ENCODE measurements around the gene HLA-DPA1.
A peak's percentile ranks its signal among the peaks of the same experiment; 100 is the strongest.
"Not testable (repeated sequence)": the region's sequence is repeated elsewhere in the genome, so short reads cannot be mapped to it uniquely, and the experiment has no call there.

Gene HLA-DPA1

DNA sequence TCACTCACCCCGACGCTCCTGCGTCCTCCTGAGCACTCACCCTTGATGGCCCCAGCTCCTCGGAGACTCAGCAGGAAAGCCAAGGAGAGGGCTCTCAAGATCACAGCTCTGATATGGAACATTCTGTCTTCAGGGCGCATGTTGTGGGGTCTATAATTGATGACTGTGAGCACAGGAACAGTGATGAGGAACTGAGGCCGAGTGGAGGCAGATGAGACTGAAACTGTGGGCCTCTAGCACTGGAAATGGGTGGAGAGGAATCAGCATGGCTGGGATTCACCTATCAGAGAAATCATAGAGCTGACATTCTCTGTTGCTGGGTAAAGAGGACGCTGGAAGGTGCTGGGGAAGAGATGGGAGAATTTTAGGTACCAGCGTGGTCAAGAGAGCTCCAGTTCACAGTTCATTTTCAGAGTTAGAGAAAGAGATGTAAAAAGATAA, at the start of gene HLA-DPA1:
Gene HLA-DPA1 (minus strand): TSS at position 219 of the 441 bp plus-strand sequence.
- peak; percentile 66 for DNase-seq (ENCODE audit: low spot score)

DNA sequence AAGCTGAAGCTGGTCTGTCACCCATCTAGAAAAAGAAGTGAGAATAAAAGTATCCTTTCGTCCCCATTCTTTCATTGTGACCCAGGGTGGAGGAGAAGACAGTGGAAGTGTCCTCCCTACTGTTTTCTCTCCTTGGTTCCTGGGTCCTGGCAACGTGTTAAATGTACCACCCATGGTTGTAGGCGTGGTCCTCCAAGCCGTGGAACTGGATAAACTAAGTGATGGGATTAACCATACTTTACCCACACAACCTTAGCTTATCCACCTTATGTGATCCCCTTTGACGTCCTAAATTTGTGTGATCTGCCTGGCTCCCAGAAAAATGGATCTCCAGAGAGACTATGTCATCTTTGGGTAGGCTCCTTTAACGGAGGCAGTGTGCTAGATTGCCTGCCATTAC, 49.7 kb upstream of the HLA-DPA1 start:
- no peak for DNase-seq (ENCODE audit: low spot score)

DNA sequence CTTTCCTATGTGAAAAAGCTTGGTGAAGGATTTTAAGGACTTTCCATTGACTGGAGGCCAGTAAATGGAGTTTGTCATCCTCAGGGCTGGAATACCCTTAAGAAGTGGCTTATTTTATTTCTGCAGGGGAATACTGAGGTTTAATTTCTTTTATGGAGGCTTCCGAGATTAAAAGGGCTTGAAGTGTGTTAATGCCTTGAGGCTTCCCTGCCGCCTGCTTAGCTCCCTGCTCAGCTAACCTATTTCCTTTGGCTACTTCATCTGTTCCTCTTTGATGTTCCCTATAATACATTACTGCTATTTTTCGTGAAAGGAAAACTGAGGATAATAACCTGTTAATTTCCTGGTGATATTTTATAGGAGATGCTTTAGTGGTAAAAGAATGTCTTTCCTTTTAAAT, 46.6 kb upstream of the HLA-DPA1 start:
- DNase-seq (ENCODE audit: low spot score): no peak

DNA sequence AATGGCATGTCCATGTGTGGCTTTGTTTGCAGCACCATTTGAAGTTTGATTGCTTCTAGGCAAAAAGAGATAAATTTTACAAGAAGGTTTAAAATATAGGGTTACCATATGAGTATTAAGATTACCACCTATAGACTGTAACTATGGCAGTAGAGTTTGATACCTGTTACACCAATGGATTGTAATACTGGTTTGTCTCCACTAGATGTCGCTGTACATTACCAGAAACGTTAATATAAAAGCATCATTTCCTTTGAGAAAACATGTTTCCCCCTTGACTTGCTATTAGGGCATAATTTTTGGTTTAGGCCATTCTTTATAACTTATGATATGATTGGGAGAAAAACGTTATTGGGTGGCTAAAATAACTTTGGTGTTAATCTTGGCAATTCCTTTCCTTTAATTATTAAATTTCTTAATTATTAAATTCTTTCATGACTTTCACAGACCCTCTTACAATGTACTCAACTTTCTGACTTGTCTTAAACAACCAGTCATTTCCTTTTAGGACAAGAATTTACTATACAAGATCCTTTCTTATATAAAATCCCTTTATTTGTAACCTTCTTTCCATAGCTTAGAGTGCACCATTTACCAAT, 45.2 kb upstream of the HLA-DPA1 start:
- DNase-seq (ENCODE audit: low spot score): peak; percentile 74

DNA sequence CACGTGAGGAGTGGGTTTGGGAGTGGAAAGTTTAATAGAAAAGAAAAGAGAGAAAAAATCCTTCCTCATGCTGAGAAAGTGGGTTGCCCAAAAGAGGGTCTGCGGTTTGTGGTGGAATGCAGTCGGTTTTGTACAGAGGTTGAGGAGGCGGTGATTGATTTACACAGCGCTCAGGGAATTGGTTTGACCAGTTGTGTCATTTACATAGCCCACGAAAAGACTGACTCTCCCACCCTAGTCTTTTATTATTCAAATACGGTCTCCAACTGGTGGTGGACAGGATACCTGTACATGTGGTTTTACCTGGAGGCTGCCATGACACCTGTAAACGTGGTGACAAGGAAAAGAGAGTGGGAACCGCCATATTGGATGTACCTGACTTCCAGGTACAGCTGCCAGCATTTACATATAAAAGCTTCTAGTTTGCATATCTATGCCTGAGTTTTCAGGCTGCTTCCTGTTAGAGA, 44.4 kb upstream of the HLA-DPA1 start:
- no peak for DNase-seq (ENCODE audit: low spot score)

DNA sequence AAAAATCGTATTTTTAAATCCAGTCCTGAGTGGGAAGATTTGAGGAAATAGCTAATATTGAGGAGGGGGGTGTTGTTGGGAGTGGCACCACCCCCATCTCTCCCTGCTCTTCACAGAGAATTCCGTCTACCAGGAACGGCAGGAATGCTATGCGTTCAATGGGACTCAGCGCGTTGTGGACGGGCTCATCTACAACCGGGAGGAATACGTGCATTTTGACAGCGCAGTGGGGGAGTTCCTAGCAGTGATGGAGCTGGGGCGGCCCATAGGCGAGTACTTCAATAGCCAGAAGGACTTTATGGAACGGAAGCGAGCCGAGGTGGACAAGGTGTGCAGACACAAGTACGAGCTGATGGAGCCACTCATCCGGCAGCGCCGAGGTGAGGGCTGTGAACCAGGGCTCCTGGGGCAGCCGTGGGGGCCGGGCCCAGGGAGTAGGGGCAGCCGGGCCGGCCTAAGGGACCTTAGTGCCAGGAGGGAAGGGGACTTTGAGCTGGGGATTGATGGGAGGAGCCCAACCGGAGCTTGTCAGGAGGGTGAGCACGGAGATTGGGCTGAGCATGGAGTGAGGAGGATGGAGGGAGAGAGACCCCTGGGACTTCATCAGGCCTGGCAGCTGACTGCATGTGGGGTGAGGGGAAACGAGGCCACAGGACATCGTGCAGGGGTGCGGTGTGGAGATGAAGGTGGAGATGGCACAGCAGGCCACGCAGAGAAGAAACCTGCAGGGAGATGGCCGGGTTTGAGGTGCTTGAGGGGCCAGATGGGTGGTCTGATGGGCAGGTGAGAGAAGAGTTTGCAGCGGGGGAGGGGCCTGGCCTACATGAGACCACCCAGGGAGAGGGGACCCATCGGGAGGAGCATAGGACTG, 43.6 kb upstream of the HLA-DPA1 start:
- no peak for DNase-seq (ENCODE audit: low spot score)

DNA sequence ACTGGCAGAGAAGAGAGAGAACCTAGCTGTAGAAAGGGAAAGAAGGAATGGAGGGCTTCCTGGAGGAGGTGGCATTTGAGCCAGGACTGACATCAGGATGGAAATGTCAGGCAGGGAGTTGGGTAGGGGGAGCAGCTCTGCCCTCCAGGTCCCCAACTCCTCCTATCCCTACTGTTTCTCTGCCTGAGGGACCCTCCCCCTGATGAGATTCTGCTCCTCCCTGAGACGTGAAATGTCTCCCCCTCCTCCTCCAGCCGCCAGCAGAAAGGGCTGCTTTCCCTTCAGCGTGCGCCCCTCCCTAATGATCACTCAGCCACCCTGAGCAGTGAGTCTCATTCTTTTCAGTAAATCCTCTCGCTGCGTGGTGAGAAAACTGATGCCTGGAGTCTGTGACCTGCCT, 43.0 kb upstream of the HLA-DPA1 start:
- no peak for DNase-seq (ENCODE audit: low spot score)

DNA sequence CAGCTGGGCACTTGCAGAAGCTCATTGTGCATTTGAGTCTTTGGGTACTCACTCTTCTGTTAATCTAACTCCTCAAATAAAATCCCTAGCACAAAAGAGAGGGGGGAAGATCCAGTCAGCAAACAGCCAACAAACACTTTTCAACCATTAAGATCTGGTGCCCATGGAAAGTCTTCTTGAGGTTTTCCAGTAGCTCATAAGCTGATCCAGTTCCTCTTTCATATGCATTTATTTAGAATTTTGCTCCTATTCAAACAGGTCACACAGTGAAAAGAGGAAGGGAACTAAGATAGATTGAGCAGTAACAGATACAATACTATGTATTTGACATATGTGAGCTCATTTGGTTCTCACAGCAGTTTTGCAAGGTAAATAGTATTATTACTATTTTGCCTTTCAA, 41.0 kb upstream of the HLA-DPA1 start:
- no peak for DNase-seq (ENCODE audit: low spot score)

DNA sequence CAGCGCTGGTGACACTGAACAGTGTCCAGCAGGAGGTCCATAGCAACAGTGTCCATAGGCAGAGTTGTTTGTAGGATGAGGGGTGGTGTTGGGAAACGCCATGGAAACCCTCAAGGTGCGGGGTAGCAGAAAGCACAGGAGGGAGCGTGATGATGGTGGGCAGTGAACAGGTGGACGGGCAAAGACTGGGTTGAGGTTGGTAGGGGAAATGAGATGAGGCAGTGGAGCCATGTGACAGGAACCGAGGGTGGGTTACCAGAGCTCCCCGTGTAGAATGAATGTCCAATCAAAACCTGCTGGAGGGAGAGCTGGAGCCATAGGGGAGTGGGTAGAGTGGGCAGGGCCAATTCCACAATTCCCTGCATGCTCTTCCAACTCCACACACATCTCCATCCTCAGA, 40.3 kb upstream of the HLA-DPA1 start:
- DNase-seq (ENCODE audit: low spot score): no peak

DNA sequence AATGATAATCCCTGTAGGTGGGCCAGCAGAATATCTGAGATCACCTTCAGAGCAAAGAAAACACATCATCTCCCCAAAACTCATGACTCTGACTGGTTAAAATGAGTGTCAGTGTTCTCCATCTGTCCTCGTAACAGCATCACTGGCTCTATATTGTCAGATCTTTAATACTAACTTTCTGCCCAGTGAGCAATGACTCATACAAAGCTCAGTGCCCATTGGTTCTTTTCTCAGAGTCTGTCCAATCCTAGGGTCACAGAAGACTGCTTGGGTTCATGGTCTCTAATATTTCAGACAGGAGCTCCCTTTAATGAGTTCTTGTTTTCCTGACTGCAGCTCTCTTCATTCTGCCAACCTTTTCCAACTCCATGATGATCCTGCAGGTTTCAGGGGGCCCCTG, 38.7 kb upstream of the HLA-DPA1 start:
- peak; percentile 60 for DNase-seq (ENCODE audit: low spot score)

DNA sequence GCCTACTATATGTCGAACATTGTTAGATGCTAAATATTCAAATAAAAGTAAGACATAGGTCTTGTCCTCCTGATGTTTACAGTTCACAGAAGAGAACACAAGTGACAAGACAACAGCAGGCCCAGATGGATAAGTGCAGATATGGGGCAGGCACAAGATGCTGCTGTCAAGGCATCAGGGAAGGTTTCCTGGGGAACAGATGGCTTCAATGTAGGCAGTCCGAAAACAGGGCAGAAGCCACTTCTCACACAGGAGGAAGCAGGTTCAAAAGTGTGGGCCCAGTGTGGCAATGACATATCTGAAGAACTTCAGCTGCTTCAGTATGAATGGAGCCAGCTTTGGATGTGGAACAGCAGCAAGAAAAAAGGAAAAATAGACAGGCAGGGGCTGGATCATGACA, 34.9 kb upstream of the HLA-DPA1 start:
- no peak for DNase-seq (ENCODE audit: low spot score)

DNA sequence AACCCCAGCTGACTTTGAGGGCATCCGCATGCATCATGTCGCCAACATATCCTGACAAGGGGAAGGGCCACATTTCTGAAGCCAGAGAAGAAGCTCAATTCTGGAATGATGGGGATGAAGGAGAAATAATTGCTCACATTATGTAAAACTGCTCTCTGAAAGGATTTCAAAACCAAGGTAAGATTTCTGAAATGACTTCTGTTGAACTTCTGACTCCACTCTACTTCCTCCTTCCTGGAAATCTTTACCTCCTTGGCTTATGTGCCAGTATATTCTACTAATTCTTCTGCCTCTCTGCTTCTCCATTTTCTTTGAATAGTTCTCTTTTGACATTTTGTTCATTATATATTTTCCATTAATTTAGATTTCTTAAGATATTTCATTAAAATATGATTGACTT, 34.2 kb upstream of the HLA-DPA1 start:
- no peak for DNase-seq (ENCODE audit: low spot score)

DNA sequence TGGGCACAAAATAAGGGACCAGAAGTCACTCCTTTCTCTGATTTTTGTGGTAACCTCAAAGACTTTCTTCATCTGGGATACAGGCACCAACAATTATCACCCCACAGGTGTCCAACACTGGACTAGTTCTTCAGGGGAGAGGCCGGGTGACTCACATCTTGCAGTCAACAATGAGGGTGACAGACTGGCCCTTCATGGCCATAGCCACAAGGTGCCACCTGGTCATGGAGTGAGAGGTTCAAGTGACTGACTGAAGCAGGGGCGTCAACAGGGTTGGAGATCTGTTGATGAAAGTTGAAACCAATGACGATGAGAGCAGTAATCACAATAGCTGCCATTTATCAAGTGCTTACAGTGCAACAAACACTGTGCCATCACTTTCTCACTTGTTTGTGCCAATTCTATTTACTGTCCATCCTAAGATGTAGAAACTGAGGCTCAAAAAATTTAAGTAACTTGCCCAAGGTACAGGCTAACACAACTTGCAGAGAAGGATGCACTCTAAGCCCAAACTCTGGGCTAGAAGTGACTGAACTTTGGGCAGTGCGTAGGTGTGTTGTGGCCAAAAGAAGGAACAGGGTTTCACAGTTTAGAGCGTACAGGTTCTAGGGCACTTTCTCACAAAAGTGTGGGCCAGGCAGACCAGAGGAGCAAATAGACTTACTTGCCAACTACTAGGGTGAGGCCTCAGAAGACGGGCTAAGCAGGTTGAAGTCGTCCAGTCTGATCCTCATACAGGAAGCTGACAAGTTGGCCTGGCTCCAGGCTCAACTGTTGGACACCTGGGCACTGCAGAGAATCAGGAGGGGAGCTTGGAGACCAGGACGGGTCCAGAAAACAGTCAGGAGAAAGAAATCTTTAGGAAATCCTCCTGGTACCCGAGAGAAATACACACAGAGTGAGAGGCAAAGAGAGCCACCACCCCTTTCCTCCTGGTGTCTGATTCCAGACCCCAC, 32.7 kb upstream of the HLA-DPA1 start:
- DNase-seq (ENCODE audit: low spot score): no peak

DNA sequence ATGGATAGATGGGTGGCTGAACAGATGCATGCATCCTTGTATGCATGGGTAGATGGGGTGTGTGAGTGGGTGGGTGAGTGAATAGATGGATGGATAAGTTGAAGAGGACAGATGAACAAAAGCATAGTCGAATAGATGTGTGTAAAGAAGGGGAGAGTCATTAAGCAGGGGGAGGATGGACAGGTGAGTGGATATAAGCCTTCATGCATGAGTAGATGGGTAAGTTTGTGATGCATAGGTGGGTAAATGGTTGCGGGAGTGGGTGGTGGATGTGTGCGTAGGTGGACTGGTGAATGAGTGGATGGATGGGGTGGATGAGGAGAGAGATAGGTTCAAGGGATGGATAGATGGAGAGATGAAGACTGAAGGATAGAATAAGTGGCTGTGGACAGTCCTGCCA, 31.9 kb upstream of the HLA-DPA1 start:
- no peak for DNase-seq (ENCODE audit: low spot score)

DNA sequence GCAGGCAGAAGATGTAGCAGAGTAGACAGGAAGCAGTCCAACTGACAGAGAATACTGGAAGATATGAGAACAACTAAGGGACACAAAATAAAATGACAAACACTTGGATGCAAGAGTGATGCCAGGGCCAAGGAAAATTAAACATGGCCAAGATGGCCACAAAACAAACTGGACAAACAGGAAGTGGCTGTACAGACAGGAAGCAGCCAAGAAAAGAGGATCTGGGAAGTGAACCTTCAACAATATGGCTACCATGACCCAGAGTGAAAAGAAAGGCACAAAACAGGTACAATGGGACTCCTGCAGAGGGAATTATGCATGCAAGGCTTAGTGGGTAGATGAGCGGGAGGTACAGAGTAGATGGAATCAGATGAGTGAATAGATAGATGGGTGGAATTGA, 31.4 kb upstream of the HLA-DPA1 start:
- DNase-seq (ENCODE audit: low spot score): no peak

DNA sequence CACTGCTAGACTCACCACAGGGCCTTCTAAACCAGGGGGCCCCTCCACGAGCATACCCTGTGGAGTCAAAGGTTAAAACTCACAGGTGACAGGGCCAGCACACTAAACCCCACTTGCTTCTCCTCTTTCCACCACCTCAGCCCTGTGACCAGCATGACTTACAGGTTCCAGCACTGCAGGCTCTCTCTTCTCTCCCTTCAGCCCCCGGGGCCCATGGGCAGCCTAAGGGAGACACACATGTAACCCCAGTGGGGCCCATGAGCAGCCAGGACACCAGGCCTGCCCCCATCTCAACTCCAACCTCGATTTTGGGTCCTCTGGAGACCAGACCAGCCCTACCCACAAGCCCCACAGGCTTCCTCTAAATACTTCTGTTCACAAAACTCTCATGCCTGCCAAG, 30.3 kb upstream of the HLA-DPA1 start:
- no peak for DNase-seq (ENCODE audit: low spot score)

DNA sequence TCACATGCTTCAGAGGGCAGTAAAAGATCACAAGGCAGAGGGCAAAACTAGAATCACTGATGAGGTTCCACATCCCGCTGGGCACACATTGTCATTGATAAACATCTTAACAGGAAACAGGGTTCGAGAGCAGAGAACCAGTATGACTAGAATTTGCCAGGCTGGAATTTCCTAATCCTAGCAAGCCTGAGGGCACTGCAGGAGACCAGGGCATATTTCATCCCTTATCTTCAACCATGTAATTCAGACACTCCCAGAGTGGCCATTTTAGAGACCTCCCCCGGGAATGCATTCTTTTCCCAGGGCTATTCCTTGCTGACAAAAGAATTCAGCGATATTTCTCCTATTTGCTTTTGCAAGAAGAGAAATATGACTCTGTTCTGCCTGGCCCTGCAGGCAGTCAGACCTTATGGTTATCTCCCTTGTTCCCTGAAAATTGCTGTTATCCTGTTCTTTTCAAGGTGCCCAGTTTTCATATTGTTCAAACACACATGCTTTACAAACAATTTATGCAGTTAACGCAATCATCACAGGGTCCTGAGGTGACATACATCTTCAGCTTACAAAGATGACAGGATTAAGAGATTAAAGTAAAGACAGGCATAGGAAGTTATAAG, 27.8 kb upstream of the HLA-DPA1 start:
- DNase-seq (ENCODE audit: low spot score): not testable (repeated sequence)

DNA sequence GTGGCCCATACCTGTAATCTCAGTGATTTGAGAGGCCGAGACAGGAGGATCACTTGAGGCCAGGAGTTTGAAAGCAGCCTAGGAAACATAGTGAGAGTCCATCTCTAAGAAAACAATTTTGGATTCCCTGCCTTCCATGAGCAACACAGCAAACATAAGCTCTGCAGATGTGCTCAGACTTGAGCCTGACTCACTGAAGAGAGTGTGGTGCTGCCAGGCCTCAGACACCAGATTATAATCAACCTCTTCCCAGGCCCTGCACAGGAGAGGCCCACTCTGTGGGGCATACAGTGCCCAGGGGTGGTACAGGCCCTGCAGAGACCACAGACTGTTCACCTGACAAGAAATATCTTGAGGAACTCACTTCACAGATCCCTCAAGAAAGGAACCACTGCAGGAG, 22.2 kb upstream of the HLA-DPA1 start:
- no peak for DNase-seq (ENCODE audit: low spot score)

DNA sequence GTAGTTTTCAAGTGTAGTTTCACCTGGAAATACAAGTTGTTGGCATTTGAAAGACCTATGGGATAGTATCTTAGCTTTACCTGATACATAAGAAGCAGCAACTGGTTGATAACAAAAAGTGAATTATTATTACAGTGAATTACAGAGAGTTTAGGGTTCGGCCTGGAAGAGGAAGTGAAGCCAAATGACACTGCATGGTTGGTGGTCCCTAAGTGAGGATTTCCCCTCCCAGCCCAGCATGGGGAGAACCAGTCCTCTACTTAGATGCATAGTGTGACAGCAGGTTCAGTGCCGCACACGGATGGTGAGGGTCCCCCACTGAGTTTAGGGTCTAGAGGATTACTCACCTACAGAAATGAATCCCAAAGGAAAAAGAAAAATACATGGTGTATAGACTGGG, 20.4 kb upstream of the HLA-DPA1 start:
- no peak for DNase-seq (ENCODE audit: low spot score)

DNA sequence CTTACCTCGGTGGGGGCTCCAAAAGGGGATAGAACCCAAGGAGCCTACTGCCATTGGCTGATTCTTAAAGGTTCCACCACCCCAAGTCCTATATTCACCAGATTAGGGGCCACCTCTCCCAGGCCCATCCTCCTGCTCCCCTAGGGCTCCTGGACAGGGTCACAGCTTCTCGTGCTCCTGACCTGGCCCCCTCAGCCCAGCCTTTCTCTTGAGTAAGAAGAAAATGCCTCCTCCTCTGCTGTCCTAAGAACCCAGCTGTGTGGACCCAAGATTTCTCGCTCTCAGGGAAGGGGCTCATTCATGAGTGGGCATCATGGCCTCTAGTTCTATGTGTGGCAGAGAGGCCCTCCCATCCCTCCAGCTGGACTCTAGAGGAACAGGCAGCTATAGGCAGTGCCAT, 18.9 kb upstream of the HLA-DPA1 start:
- no peak for DNase-seq (ENCODE audit: low spot score)

DNA sequence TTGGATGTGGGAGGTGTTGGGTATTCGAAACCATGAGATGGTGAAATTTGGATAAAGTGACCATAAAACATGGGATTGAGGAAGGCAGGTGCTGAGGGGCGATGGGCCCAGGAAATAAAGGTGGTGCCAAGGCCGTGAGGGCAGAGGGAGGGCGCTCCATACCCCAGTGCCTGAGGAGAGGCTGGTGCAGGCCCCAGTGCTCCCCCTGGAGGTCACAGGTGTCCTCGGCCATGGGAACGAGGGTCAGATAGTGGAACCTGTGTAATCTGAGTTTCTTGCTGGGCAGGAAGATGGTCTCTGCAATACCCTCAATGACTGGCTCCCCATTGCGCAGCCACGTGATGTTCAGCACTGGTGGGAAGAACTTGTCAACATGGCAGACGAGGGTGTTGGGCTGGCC, 18.5 kb upstream of the HLA-DPA1 start:
- DNase-seq (ENCODE audit: low spot score): peak; percentile 44

All from CD4-positive, alpha-beta T cell treated with Interleukin-15 for 4 hours (primary cell).